IPS-NIHi7 (cell line): Measurements from ENCODE around the gene GRIA4.

Experiments
- DNase-seq: peaks from one replicate; pipeline ENCODE4 v3.0.0; 2012; ENCODE audit warnings: mixed read lengths; ENCODE audit errors: extremely low spot score

Gene GRIA4

GRCh38 chr11:105609832-105610781 is at the start of gene GRIA4:
TSS of gene GRIA4 (plus strand) at chr11:105610073. CDS start at chr11:105610998, 925 bp downstream.
- DNase-seq = peak; percentile 44

GRCh38 chr11:105573091-105573490 is 36.8 kb upstream of the GRIA4 start:
- DNase-seq = no peak

- DNase-seq = no peak
Measured at GRCh38 chr11:105574974-105575373, 34.9 kb upstream of the GRIA4 start.

GRCh38 chr11:105577641-105578040 is 32.2 kb upstream of the GRIA4 start:
- no peak for DNase-seq

- DNase-seq = no peak
Measured at GRCh38 chr11:105579111-105579510, 30.8 kb upstream of the GRIA4 start.

GRCh38 chr11:105582497-105582896 is 27.4 kb upstream of the GRIA4 start:
- DNase-seq = no peak

- no peak for DNase-seq
Measured at GRCh38 chr11:105588001-105588400, 21.9 kb upstream of the GRIA4 start.

GRCh38 chr11:105589346-105589745 is 20.5 kb upstream of the GRIA4 start:
- DNase-seq = no peak

GRCh38 chr11:105592035-105592434 is 17.8 kb upstream of the GRIA4 start:
- DNase-seq = no peak

GRCh38 chr11:105598371-105598770 is 11.5 kb upstream of the GRIA4 start:
- no peak for DNase-seq

GRCh38 chr11:105603156-105603555 is 6.7 kb upstream of the GRIA4 start:
- no peak for DNase-seq

GRCh38 chr11:105609341-105609781 is 512 bp upstream of the GRIA4 start:
- peak; percentile 33 for DNase-seq

- no peak for DNase-seq
Measured at GRCh38 chr11:105610871-105611571, 1.1 kb downstream of the GRIA4 start.

- DNase-seq = no peak
Measured at GRCh38 chr11:105611572-105612441, 1.9 kb downstream of the GRIA4 start.

GRCh38 chr11:105612771-105613170 is 2.9 kb downstream of the GRIA4 start:
- no peak for DNase-seq

- no peak for DNase-seq
Measured at GRCh38 chr11:105613183-105613582, 3.3 kb downstream of the GRIA4 start.

GRCh38 chr11:105618343-105618955 is 8.6 kb downstream of the GRIA4 start:
- no peak for DNase-seq

GRCh38 chr11:105619556-105619955 is 9.7 kb downstream of the GRIA4 start:
- DNase-seq = no peak

- DNase-seq = no peak
Measured at GRCh38 chr11:105622016-105622415, 12.1 kb downstream of the GRIA4 start.

- no peak for DNase-seq
Measured at GRCh38 chr11:105632316-105632715, 22.4 kb downstream of the GRIA4 start.

- no peak for DNase-seq
Measured at GRCh38 chr11:105635466-105635865, 25.6 kb downstream of the GRIA4 start.
